GM19395 (cell line): ENCODE data around the gene DNASE1L3.
"Not testable (repeated sequence)": the region's sequence is repeated elsewhere in the genome, so short reads cannot be mapped to it uniquely, and the experiment has no call there.

Experiments used
- ATAC-seq: cut with Tn5 transposase; IDR thresholded peaks from one replicate; pipeline ENCODE4 v1.9.1; 2021; ENCODE audit warnings: mild to moderate bottlenecking, moderate library complexity; ENCODE audit not compliant: unreplicated experiment

The DNASE1L3 gene

DNA sequence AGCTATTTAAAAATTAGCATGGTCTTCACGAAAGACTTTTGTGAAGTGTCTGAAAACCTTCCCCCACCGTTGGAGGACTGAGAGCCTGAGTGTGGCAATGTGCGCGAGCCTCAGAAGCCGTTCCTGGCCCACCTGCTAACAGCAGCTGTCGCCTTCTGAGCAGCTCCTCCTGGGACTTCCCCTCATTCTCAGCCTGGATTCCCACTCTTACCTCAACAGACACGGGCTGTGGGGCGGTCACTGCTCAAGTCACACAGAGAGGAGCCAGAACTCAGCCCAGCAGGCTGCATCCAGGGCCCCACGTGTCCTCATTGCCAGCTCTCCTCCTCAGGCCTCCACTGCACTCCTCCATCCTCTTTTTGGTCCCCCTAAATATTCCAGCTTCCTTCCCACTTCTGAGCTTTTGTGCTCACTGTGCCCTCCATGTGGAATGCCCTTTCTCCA is 7.8 kb downstream of the DNASE1L3 start:
- peak; percentile 63 for ATAC-seq

- ATAC-seq = not testable (repeated sequence)
Measured at GRCh38 chr3:58201451-58201850, 9.3 kb downstream of the DNASE1L3 start.

- no peak for ATAC-seq
Measured at GRCh38 chr3:58200846-58201355, 9.9 kb downstream of the DNASE1L3 start.

DNA sequence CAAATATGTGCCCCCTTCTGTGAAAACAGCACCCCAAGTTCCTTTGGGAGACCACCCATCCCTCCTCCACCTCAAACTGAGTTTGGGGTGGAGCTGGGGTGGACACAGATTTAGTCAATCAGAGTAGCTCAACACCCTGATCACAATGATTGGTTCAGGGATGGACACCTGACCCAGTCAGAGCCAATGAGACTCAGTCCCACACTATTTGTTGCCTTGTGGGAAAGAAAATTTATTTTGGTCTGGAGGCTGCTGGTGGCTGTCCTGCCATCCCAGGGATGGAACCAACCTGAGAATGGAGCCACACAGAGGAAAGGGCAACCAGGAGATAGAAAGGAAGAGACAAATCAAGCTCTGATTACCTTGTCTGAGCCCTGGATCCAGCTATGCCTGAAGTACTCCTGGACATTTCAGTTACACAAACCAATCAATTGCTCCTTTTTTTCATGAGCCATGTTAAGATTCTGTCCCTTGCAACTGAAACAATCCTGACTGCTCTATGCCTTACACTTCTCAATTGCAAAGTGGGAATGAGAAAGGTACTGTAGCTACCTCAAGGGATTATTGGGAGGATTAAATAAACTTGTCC is 10.6 kb downstream of the DNASE1L3 start:
- ATAC-seq = no peak

DNA sequence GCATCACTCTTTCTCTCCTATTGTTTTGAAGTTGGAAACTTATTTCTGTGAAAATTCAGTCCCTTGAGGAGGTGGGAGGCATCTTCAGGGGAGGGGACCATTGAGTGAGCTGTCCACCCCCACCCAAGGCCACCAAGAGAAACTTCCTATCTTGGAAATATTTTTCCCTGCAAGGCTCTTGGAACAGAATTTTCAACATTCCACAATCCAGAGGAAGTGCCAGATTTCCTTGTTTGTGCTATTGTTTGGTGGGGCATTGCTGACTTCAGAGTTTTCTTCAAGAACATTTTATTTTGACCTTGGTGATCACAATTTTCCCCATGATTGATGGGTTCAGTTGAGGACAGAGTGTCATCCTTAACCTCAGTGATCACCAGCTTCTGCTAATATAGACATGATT is 12.0 kb downstream of the DNASE1L3 start:
- ATAC-seq = no peak

- ATAC-seq = no peak
Measured at GRCh38 chr3:58198362-58198761, 12.4 kb downstream of the DNASE1L3 start.

DNA sequence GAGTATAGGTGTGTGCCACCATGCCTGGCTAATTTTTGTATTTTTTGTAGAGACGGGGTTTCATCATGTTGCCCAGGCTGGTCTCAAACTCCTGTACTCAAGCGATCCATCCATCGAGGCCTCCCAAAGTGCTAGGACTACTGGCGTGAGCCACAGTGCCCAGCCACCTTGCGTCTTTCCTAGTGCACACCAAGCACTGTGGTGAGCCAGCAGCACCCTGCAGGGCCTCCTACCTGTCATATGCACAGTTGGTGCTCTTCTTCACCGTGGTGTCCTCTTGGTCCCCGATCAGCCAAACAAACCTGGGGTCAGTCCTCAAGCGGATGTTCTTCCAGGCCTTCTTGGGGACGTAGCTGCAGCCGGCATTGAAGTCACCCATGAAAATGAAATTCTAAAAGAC is 13.2 kb downstream of the DNASE1L3 start:
- ATAC-seq = no peak

DNA sequence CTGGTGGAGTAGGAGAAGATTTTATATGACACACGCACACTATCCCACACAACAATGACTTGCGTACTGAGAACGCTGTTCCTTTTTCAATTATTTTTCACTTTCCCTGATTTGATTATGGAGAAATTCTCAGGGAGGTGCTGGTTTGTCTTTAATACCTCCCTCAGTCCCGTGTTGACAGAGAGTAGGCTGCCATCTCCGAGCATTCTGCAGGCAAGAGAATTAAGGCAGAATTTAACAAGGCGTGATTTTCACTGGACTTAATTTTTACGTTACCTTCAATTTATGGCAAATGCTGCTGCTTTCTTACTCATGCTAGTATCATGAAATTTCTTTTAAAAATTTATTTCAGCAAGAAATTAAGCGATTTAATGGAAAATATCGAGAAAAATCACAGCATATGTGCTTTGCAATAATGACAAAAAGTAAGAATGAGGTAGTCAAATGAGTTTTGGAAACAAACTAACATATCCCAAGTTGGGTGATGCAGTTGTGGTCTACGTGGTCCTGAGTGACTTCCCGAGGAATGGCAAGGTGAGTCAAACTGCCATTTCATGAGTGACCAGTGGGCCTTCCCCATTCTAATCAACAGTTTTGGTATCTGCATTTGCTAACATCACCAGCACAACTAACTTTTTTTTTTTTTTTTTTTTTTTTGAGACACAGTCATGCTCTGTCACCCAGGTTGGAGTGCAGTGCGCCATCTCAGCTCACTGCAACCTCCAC is 16.9 kb downstream of the DNASE1L3 start:
- no peak for ATAC-seq

- ATAC-seq = no peak
Measured at GRCh38 chr3:58192069-58192468, 18.7 kb downstream of the DNASE1L3 start.

GRCh38 chr3:58191361-58191991 is 19.3 kb downstream of the DNASE1L3 start:
- no peak for ATAC-seq

- no peak for ATAC-seq
Measured at GRCh38 chr3:58190882-58191281, 19.9 kb downstream of the DNASE1L3 start.

DNA sequence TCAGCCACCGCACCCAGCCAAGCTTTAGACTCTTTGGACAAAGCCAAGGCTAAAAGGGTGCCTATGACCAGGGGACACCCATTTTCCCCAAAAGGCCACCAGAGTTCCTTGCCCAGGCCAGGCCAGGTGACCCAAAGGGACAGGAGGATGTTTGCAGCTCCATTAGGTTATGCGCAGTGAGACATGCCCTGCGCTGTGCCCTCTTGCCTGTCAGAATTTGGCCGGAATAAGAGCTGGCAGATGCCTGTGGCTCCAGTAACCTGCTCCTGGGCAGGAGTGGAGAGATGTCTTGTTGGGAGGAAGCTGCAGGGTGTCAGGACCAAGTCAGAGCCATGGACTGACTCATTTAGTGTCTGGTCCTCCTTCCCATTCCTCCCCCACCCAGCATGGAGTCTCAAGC is 20.5 kb downstream of the DNASE1L3 start:
- no peak for ATAC-seq

DNA sequence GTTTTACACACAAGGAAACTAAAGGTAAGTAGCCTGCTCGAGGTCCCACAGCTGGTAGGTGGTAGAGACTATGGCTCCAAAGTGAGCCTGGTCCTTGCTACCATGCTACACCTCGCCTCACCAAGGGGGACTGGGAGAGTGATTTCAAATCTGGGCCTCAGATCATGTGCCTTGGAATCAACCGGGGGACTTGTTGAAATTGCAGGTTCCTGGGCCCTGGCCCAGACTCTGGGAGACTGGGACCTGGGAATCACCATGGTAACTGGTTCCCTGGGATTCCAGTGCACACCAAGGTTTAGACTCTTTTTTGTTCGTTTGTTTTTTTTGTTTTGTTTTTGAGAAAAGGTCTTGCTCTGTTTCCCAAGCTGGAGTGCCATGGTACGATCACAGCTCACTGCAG is 21.1 kb downstream of the DNASE1L3 start:
- ATAC-seq = no peak

DNA sequence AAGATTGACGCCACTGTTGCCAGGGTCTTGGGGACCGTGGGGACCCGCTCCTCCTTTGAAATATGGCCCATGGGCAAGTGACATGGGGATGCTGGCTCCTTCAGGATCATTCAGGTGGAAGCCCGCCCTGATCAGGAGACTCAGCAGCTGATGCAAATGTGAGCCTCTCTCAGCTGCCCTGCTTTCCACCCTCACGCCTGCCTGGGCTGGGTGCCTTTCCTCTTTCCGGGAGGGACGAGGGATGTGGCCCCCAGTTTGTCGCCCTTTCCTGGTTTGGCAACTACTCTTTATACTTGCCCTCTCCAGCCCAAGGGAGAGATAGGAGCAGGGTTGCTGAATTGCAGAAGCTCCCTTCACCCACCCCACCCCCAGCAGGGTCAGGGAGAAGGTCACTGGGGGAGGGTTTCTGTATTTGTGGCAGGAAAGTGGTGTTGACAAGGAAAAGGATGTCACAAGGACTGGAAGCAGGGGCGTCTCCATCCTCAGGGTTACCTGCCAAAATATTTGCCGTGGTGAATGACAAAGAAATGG is 21.8 kb downstream of the DNASE1L3 start:
- no peak for ATAC-seq

GRCh38 chr3:58188173-58188564 is 22.6 kb downstream of the DNASE1L3 start:
- ATAC-seq = no peak

DNA sequence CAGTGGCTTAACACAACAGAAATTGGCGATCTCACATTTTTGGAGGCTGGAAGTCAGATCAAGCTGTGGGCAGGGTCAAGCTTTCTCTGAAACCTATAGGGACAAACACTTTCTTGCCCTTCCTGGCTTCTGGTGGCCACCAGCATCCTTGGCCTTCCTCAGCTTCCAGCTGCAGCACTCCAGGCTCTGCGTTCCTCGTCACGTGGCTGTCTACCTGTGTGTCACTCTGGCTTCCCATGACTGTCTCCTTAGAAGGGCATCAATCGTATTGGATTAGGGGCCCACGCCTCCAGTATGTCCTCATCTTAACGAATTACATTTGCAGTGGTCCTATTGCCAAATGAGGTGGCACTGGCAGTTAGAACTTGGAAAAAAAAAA is 25.8 kb downstream of the DNASE1L3 start:
- no peak for ATAC-seq

GRCh38 chr3:58184309-58184981 is 26.3 kb downstream of the DNASE1L3 start:
- no peak for ATAC-seq

DNA sequence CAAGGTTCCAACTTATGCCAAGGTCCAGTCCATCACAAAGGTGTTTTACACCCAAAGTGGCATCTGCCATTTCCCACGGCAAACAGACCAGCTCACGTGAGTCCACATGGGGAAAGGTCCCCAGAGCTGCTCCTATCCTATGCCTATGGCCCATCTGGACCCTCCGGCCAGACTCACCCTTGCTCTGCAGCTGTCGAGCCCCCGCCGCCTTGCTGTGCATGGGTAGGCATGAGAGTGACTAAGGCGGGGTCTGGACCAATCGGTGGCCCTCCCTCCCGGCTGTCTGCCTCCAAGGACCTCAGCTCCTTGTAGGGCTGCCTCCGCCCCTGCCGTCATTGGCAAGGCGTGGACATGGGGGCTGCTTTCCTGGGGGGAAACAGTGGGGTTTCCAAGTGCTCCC is 26.9 kb downstream of the DNASE1L3 start:
- no peak for ATAC-seq

- ATAC-seq = no peak
Measured at GRCh38 chr3:58183221-58183620, 27.6 kb downstream of the DNASE1L3 start.

- ATAC-seq = no peak
Measured at GRCh38 chr3:58180940-58181587, 29.7 kb downstream of the DNASE1L3 start.
